HepG2 (cell line): Measurements from ENCODE around the gene ZNF343. TPM values are rescaled to one million over a fixed set of nuclear protein-coding genes. Genes with fewer than 3 reads are reported as not detected.

Experiments
- AGO2 ChIP-seq: fragments of 200-400 bp; formaldehyde crosslinking; optimal IDR thresholded peaks from 2 replicates; pipeline ENCODE3; 2017; ENCODE audit warnings: mild to moderate bottlenecking, low read depth, low read length, moderate library complexity
- E2F5 ChIP-seq: sonication (generic); formaldehyde crosslinking; conservative IDR thresholded peaks from 2 replicates; pipeline ENCODE4 v1.4.0; 2020; ENCODE audit warnings: missing genetic modification reagents
- JDP2 ChIP-seq: sonication (generic); formaldehyde crosslinking; IDR thresholded peaks from 2 replicates; pipeline ENCODE4 v1.8.1; 2022; ENCODE audit warnings: missing genetic modification reagents, borderline replicate concordance
- MBD4 ChIP-seq: IDR thresholded peaks from 2 replicates; pipeline ENCODE4 v1.6.1; 2012; ENCODE audit warnings: low read length, inconsistent platforms, borderline replicate concordance
- NR1H2 ChIP-seq: sonication (generic); formaldehyde crosslinking; IDR thresholded peaks from 2 replicates; pipeline ENCODE4 v1.8.1; 2022; ENCODE audit warnings: low read depth, missing genetic modification reagents, borderline replicate concordance
- SAFB2 ChIP-seq: sonication (generic); formaldehyde crosslinking; IDR thresholded peaks from 2 replicates; pipeline ENCODE4 v1.5.1; 2020; ENCODE audit warnings: missing genetic modification reagents, low read depth, mild to moderate bottlenecking, borderline replicate concordance
- SP1 ChIP-seq, 2 experiments: fragments of 450-650 bp in 1 of 2; sonication (generic) in 1 of 2; formaldehyde crosslinking in 1 of 2; IDR thresholded peaks; 2 replicates each; pipeline versions ENCODE4 v1.4.0 to v1.6.1; 2016 to 2020; ENCODE audit warnings: missing genetic modification reagents in 1 of 2
- SRSF9 ChIP-seq: fragments of 200-400 bp; formaldehyde crosslinking; IDR thresholded peaks from 2 replicates; pipeline ENCODE4 v1.6.1; 2018; ENCODE audit warnings: borderline replicate concordance, mild to moderate bottlenecking, low read depth, low read length; ENCODE audit not compliant: insufficient read depth, poor library complexity, severe bottlenecking
- TARDBP ChIP-seq: sonication (generic); formaldehyde crosslinking; IDR thresholded peaks from 2 replicates; pipeline ENCODE4 v1.8.0; 2022; ENCODE audit warnings: mild to moderate bottlenecking, missing genetic modification reagents
- TEF ChIP-seq: sonication (generic); formaldehyde crosslinking; IDR thresholded peaks from 2 replicates; pipeline ENCODE4 v1.5.0; 2020; ENCODE audit warnings: missing genetic modification reagents
- TOE1 ChIP-seq: sonication (generic); formaldehyde crosslinking; IDR thresholded peaks from 2 replicates; pipeline ENCODE4 v1.4.0; 2020; ENCODE audit warnings: mild to moderate bottlenecking, missing genetic modification reagents
- ZBTB8A ChIP-seq: sonication (generic); formaldehyde crosslinking; IDR thresholded peaks from 2 replicates; pipeline ENCODE4 v1.4.0; 2020; ENCODE audit warnings: mild to moderate bottlenecking, low read depth, missing genetic modification reagents, borderline replicate concordance
- ZFP1 ChIP-seq: IDR thresholded peaks from 2 replicates; pipeline ENCODE4 v1.6.1; 2016
- ZFP91 ChIP-seq: sonication (generic); formaldehyde crosslinking; IDR thresholded peaks from 2 replicates; pipeline ENCODE4 v1.9.0; 2022; ENCODE audit warnings: missing genetic modification reagents, mild to moderate bottlenecking, borderline replicate concordance
- ZMYM2 ChIP-seq: sonication (generic); formaldehyde crosslinking; IDR thresholded peaks from 2 replicates; pipeline ENCODE4 v1.8.0; 2022; ENCODE audit warnings: mild to moderate bottlenecking, missing genetic modification reagents
- ZNF484 ChIP-seq: sonication (generic); formaldehyde crosslinking; IDR thresholded peaks from 2 replicates; pipeline ENCODE4 v1.5.1; 2020; ENCODE audit warnings: mild to moderate bottlenecking, low read depth, missing genetic modification reagents, borderline replicate concordance
- ZNF563 ChIP-seq: sonication (generic); formaldehyde crosslinking; IDR thresholded peaks from 2 replicates; pipeline ENCODE4 v1.8.0; 2022; ENCODE audit warnings: mild to moderate bottlenecking, moderate library complexity, missing genetic modification reagents
- ZNF615 ChIP-seq: sonication (generic); formaldehyde crosslinking; IDR thresholded peaks from 2 replicates; pipeline ENCODE4 v1.5.0; 2020; ENCODE audit warnings: mild to moderate bottlenecking, missing genetic modification reagents, borderline replicate concordance
- ZNF629 ChIP-seq: sonication (generic); formaldehyde crosslinking; conservative IDR thresholded peaks from 2 replicates; pipeline ENCODE4 v1.5.0; 2020; ENCODE audit warnings: missing genetic modification reagents
- ZNF773 ChIP-seq: sonication (generic); formaldehyde crosslinking; IDR thresholded peaks from 2 replicates; pipeline ENCODE4 v1.4.0; 2020; ENCODE audit warnings: missing genetic modification reagents, borderline replicate concordance
- ZNF775 ChIP-seq: sonication (generic); formaldehyde crosslinking; IDR thresholded peaks from 2 replicates; pipeline ENCODE4 v1.4.0; 2020; ENCODE audit warnings: missing genetic modification reagents, mild to moderate bottlenecking, moderate library complexity, borderline replicate concordance
- ZNF790 ChIP-seq: sonication (generic); formaldehyde crosslinking; IDR thresholded peaks from 2 replicates; pipeline ENCODE4 v1.8.0; 2022; ENCODE audit warnings: missing genetic modification reagents, mild to moderate bottlenecking, borderline replicate concordance
- polyA plus RNA-seq, 8 experiments: library from polyadenylated mRNA; depleted of rRNA in 3 of 8; stranded (reverse) in 7 of 8; unstranded in 1 of 8; fragments of >200 nt; fragmentation: Illumina TruSeq in 4 of 8; extraction: Trizol in 4 of 8; gene quantifications; 2 replicates each; pipeline versions ENCODE4 v1.2.1 to v1.2.3, GENCODE V29; 2011 to 2016; ENCODE audit warnings: low read depth in 4 of 8, missing spikeins in 1 of 8, mixed read lengths in 1 of 8; ENCODE audit not compliant: insufficient read depth in 1 of 8
- total RNA-seq, 5 experiments: library from RNA; depleted of rRNA; stranded (reverse); fragments of >200 nt; fragmentation: Illumina TruSeq; extraction: Trizol; gene quantifications; 2 replicates each; pipeline ENCODE4 v1.2.3, GENCODE V29; 2016; ENCODE audit warnings: low read depth in 1 of 5
- TF ChIP-seq, protein P1 (sequence below): sonication (generic); formaldehyde crosslinking; IDR thresholded peaks from 2 replicates; pipeline ENCODE4 v1.9.0; 2021; ENCODE audit warnings: missing genetic modification reagents, borderline replicate concordance

The ZNF343 gene
- total and polyA plus RNA-seq, 2 of the 13 experiments (the other 11 are each of a cell fraction or from before 2014, with no cell fraction given): 16.4 to 22.1 TPM

GRCh38 chr20:2470423-2471193 lies 38.1 kb downstream of the ZNF343 start, which contains the start of gene SNRPB (continued):
- peak; percentile 99 for TF ChIP-seq ZFP91 (CRISPR knock-in tag)
- peak; percentile 97 for TF ChIP-seq ZFP1 (CRISPR knock-in tag)
- TF ChIP-seq NR1H2 (CRISPR knock-in tag): peak; percentile 91; the same call in 1 of the 2 replicates
- TF ChIP-seq ZNF773 (CRISPR knock-in tag): peak; percentile 98
- TF ChIP-seq E2F5 (CRISPR knock-in tag): peak; percentile 100
- TF ChIP-seq ZBTB8A (CRISPR knock-in tag): peak; percentile 98
- peak; percentile 75; the same call in 1 of the 2 replicates for TF ChIP-seq ZNF775 (CRISPR knock-in tag)
- TF ChIP-seq SAFB2: peak; percentile 61
- TF ChIP-seq, protein P1, sequence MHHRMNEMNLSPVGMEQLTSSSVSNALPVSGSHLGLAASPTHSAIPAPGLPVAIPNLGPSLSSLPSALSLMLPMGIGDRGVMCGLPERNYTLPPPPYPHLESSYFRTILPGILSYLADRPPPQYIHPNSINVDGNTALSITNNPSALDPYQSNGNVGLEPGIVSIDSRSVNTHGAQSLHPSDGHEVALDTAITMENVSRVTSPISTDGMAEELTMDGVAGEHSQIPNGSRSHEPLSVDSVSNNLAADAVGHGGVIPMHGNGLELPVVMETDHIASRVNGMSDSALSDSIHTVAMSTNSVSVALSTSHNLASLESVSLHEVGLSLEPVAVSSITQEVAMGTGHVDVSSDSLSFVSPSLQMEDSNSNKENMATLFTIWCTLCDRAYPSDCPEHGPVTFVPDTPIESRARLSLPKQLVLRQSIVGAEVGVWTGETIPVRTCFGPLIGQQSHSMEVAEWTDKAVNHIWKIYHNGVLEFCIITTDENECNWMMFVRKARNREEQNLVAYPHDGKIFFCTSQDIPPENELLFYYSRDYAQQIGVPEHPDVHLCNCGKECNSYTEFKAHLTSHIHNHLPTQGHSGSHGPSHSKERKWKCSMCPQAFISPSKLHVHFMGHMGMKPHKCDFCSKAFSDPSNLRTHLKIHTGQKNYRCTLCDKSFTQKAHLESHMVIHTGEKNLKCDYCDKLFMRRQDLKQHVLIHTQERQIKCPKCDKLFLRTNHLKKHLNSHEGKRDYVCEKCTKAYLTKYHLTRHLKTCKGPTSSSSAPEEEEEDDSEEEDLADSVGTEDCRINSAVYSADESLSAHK (CRISPR knock-in tag): peak; percentile 95
- no peak for TF ChIP-seq SP1 (IDR thresholded peaks at IDR 0.05)
- peak; percentile 99 for TF ChIP-seq SP1 (CRISPR knock-in tag; IDR thresholded peaks at IDR 0.05)
- 0 out of 2 replicates have a peak, but pooled peaks have one; percentile 90 for TF ChIP-seq ZMYM2 (CRISPR knock-in tag)
- TF ChIP-seq ZNF790 (CRISPR knock-in tag): no peak; the same call in 1 of the 2 replicates
- TF ChIP-seq TEF (CRISPR knock-in tag): peak; percentile 88
- TF ChIP-seq ZNF484: 0 out of 2 replicates have a peak, but pooled peaks have one; percentile 58
- TF ChIP-seq SRSF9: no peak
- TF ChIP-seq AGO2: peak; percentile 99
- peak; percentile 99 for TF ChIP-seq ZNF615 (CRISPR knock-in tag)
- TF ChIP-seq MBD4: no peak
- peak; percentile 87; the same call in 1 of the 2 replicates for TF ChIP-seq JDP2
- peak; percentile 98; the same call in 1 of the 2 replicates for TF ChIP-seq ZNF563
- peak; percentile 100 for TF ChIP-seq TARDBP (CRISPR knock-in tag)
- TF ChIP-seq TOE1 (CRISPR knock-in tag): peak; percentile 100
- peak; percentile 72; the same call in 1 of the 2 replicates for TF ChIP-seq ZNF629 (CRISPR knock-in tag)
